Body of pancreas (tissue), 4 donors: ENCODE measurements around the gene TMEM107.

Source experiments
- POLR2A ChIP-seq, 3 donors: fragments of 450-650 bp; IDR thresholded peaks; one replicate each; pipeline ENCODE4 v1.6.1; 2016; ENCODE audit warnings: antibody characterized with exemption in 3 of 3, mild to moderate bottlenecking in 2 of 3
- TF ChIP-seq, protein P1 (sequence below), 7 experiments: fragments of 450-650 bp in 4 of 7; fragments of 200-600 bp in 3 of 7; sonication (generic) in 3 of 7; IDR thresholded peaks; one replicate each; pipeline ENCODE4 v1.5.1; 2016 to 2019; ENCODE audit warnings: antibody characterized with exemption in 7 of 7

DNA sequence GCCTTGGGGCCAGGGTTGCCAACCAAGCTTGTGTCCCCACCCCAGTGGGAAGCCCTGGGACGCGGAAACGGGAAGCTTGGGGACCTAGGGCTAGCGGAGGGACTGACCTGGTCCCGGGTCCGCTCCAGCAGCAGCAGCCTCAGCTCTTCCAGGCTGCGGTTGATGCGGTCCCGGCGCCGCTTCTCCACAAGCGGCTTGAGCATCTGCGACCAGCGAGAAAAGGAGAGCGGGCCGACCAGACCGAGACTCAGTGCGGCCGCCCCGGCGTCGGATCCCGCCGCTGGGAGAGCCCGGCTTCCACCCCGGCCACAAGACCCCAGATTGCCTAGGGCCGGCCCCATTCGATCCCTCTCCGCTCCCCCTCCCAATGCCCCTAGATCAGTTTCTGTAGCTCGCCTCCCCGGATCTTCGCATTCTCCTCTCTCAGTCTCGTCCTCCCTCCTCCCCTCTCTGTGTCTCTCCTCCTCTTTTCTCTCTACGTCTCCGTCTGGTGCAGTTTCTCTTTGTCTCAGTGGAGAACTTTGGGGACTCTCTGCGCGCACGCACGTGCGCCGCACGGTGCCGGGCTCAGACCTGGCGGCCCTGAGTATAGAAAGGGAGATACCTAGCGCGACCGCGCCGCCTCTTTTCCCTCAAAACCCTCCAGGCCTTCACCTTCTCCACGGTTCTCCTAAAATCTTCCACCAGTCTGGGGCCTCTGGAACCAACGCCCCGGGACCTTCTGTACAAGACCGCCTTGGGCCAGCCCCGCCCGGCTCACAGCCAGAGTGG lies 53.1 kb downstream of the TMEM107 start:
- TF ChIP-seq, protein P1, sequence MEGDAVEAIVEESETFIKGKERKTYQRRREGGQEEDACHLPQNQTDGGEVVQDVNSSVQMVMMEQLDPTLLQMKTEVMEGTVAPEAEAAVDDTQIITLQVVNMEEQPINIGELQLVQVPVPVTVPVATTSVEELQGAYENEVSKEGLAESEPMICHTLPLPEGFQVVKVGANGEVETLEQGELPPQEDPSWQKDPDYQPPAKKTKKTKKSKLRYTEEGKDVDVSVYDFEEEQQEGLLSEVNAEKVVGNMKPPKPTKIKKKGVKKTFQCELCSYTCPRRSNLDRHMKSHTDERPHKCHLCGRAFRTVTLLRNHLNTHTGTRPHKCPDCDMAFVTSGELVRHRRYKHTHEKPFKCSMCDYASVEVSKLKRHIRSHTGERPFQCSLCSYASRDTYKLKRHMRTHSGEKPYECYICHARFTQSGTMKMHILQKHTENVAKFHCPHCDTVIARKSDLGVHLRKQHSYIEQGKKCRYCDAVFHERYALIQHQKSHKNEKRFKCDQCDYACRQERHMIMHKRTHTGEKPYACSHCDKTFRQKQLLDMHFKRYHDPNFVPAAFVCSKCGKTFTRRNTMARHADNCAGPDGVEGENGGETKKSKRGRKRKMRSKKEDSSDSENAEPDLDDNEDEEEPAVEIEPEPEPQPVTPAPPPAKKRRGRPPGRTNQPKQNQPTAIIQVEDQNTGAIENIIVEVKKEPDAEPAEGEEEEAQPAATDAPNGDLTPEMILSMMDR (IDR thresholded peaks at IDR 0.05): no peak
- TF ChIP-seq POLR2A (IDR thresholded peaks at IDR 0.05): no peak
